Suppressor macrophage (primary cell): ENCODE data around the gene FAP.
A peak's percentile ranks its signal among the peaks of the same experiment; 100 is the strongest.

Source experiments
- DNase-seq, 4 experiments: peaks; one replicate each; pipeline ENCODE4 v3.0.0-alpha.2; 2020 to 2022

Gene FAP

DNA sequence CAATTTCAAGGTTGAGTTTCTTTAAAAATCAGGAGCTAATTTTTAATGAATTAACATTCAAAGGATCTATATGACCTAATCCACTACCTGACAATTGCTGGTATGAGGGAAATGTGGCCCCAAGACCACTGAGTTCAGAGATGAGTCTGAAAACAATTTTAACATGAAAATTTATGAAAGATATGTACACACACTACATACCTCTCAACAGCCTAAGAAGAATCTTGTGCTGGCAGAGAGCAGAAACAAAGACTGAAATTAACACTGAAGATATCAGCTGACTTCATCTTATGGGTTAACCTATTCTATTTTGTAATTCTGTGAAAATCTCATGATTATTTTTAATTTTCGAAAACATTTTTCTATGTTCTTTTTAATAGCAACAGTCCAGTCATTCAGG, 1.7 kb downstream of the FAP start:
- no peak for DNase-seq

DNA sequence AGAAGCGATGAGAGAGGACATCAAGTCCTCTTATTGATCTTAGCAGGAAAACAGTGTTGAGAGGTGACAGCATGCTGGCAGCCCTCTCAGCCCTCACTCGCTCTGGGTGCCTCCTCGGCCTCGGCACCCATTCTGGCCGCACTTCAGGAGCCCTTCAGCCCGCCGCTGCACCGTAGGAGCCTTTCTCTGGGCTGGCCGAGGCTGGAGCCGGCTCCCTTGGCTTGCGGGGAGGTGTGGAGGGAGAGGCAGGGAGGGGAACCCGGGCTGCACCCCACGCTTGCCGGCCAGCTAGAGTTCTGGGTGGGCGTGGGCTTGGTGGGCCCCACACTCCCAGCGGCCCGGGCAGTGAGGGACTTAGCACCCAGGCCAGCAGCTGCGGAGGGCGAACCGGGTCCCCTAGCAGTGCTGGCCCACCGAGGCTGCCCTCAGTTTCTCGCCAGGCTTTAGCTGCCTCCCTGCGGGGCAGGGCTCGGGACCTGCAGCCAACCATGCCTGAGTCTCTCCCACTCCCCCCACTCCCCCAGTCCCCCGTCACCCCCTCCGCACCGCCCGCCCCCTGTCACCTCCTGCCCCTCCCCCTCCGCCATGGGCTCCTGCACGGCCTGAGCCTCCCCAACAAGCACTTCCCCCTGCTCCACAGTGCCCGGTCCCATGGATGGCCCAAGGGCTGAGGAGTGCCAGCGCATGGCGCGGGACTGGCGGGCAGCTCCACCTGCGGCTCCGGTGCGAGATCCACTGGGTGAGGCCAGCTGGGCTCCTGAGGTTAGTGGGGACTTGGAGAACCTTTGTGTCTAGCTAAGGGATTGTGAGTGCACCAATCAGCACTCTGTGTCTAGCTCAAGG, 8.4 kb downstream of the FAP start:
- no peak for DNase-seq

DNA sequence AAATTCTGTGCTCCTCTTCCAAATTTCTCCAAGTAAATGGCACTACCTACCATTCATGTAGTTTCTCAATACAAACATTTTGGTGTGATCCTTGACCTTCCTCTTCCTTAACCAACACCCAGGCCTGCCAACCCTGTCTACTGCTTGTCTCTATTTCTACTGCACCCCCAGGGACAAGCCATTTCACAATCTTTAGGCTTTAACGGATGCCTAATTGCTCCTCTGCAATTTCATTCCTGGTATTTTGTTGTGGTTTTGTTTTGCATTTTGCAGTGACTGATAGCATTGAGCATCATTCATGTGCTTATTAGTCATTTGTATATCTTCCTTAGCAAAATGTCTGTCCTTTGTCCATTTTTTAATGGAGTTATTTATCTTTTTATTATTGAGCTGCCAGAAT, 10.0 kb downstream of the FAP start:
- DNase-seq: peak in 3 of 4 experiments; percentile 37 to 58 (median 49)

DNA sequence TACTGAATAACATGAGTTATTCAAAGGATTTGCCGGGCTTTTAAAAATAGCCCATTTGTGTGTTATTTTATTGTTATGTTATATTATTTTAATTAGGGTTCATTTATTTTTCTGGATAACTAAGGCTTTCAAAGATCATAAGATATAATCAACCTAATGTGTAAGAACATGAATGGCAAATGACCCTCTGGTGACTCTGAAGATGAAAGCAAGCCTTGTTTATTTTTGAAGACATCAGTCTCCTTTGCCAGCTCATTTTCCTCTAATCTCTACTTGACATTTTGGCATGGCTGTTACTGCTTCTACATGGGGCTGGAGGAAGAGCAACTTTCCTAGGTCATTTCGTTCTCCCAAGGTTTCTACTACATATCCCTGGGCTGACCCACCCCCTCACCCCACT, 10.6 kb downstream of the FAP start:
- no peak for DNase-seq

DNA sequence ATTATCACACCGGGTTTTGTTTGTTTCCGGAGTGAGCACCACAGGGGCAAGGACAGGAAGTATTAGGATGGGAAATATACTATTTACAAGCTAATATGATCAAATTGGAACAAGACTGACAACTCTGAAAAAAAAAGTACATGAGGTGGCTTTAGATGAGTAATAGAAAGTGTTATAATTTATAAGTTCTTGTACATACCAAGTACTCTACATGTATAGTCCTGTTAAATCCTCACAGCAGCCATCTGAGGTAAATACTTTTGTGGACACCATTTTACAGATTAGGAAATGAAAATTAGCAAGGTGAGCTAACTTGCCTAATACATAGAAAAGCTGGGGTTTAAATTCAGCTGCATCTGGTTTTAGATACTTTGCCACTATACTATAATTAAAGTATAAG, 11.2 kb downstream of the FAP start:
- DNase-seq: no peak

DNA sequence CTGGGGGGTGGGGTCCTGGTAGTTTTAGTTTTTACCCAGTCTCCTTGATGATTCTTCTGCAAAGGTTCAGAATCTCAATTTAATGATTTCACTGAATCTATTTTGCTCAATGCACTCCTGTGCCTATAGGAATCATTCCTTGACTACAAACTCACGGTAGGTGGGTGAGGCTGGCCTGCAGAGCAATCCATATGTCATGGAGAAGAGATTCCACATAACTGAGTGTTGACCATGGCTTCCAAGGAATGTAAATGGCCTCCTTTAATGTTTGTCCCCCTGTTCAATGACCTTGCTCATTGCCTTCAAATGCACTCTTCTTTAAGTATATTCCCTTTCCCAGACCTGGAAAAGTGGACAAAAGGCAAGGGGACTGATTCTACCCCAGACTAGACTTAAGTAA, 12.5 kb downstream of the FAP start:
- no peak for DNase-seq

DNA sequence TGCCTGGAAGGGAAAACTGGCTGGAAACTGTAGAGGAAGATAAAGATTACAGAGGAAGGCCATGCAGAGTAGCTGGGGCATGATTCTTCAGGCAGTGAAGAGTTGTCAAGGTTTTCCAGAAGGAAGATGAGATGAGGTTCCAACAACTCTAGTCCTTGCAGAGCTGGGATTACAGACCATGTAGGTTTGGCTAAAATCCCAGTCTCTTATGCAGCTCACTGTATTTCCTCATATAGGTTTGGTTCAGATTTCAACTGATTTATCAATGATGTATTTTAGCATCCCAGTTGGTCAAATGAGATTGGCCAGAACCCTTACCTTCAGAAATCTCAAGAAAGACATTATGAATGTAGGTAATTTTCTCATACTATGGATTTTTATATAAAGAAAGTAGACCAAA, 16.4 kb downstream of the FAP start:
- DNase-seq: no peak

DNA sequence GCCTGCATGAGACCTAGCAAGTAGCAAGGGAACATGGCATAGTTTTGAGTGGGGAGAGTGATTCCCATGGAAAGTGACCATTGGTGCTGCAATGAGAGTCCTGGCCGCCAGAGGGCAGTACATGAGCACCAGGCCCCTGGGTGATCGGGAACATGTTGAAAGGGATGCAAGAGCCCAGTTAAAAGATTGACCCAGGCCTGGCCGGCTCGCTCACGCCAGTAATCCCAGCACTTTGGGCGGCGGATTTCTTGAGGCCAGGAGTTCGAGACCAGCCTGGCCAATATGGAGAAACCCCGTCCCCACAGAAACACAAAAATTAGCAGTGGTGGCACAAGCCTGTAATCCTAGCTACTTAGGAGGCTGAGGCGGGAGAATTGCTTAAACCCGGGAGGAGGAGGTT, 22.2 kb downstream of the FAP start:
- DNase-seq: peak; percentile 79 to 85 (median 83)

DNA sequence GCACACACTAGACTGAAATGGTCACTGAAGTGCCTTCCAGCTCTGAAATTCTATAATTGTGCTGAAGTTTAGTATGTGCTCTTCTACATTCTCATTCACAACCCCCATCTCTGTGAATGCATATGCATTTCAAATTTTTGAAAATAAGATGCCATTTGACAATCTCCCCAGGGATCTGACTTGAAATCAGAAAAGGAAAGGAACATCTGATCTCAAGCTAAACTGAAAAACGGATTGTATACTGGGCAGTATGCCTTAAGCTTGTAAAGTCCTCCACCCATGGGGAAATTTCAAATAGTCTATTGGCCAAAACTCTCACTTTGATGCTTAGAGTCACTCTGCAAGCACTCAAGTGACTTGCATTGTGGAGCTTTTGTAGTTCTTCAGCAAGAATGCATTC, 22.9 kb downstream of the FAP start:
- no peak for DNase-seq

DNA sequence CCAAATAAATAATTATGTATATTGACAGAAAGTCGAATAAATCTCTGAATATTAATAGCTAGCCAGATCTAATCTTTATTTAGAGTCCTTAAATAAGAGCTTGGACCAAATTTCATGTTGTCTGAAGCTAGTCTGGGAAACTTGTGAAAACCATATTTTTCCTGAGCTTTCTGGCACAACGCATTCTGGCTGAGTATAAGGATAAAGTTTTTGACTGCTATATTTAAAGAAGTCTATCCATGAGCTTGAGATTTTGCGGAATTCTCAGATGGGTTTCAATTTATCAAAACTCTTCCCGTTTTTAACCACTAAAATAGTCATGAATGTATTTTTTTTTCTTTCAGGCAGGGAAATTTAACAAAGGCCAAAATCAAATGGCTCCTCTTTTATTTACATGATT, 23.8 kb downstream of the FAP start:
- DNase-seq: no peak

DNA sequence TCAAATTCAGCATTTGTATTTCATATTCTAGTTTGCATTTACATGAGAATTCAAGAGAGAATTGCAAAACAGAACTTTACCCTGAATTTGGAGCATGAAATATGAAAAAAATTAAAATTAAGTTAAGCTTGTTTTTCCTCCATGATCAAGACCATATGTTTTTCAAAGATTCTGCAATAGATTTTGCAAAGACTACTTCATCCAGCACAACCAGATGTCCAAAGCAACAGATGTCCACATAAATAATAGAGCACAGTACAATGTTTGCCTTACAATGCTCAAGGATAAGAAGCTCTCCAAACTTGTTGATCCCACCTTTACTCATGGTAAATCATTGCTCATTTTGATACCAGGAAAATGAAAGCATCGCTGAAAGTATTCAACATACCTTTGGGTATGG, 25.6 kb downstream of the FAP start:
- DNase-seq: no peak

DNA sequence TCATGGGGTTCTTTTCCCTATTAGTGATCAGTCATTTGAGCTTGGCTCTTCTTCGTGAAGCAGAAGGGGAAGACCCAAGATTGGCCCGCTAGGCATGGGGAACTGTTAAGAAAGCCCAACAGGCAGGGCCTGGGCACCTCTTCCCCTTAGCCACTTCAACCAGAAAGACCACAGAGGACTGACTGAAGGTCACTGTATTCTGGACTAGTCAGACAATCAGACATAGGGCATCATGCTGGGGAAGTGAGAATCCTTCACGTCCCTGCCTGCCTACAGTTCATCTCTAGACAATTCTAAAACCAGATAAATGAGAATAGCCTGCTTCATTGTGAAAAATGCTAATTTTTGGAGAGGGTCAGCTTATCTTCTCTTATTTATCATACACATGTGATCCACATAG, 28.1 kb downstream of the FAP start:
- peak; percentile 5 to 26 (median 18) for DNase-seq

DNA sequence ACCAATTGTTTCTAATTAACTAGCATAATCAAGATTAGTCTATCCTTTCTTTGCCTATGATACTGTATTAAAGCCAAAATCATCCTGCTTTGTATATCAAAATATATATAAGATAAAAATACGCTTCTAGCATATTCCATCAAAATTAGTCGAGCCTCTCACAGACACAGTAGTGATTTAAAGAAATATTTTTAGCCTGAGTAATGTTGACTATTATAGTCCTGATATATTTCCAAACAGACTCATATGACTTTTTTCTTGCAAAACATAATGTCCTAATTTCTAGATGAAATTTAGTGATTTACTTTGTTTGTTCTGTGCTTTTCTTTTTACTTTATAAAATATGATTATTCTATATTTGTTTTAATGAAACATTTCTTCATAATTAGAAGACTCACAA, 30.9 kb downstream of the FAP start:
- DNase-seq: peak in 1 of 4 experiments; percentile 4

DNA sequence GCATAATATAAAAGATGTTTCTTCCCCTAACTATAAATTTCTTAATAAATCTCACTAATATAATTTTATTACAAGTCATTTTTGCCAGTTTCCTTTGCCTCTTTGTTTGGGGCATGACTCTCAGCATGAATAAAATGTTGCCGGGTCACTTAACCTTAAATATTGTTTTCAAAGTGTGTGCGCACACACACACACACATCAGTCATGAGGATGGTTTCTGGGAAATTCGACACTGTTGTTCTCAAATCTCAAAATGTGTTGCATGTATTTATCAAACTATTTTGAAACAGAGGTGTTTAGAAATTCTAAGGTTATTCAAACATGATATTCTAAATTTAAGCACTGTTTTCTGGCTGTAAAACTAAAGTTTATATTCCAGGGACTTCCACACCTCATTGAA, 31.5 kb downstream of the FAP start:
- no peak for DNase-seq

DNA sequence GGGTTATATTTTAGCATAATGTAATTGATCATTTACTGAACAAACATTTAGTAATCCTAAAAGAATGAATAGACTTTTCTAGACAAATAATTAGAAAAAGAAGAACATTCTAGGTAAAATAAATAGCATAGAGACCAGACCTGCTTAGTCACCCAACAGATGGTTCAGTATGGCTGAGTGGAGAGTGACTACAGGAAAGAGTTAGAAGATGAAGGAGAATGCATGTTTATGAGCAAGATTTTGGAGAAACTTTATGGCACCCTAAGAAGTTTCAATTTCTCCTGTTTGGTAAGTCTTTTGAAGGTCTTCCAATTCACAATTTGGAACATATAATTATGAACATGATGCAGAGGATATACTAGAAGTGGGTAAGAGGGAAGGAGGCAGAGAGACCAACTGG, 32.9 kb downstream of the FAP start:
- DNase-seq: no peak

DNA sequence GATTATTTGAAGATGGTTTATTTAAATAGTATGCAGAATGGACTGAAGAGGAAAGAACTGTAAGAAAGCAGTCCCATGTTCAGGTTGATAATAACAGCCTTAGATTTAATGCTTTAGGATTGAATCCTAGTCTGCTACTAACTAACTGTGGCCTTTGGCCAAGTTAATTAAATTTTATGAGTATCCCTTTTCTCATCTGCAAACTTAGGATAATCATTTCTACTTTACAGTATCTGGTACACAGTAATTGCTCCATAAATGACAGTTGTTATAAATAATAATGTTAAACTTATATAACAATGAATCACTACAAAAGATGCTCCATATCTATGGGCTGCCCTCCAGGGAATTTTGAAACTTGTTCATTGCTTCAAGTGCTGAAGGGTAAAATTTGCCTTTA, 41.0 kb downstream of the FAP start:
- DNase-seq: no peak

DNA sequence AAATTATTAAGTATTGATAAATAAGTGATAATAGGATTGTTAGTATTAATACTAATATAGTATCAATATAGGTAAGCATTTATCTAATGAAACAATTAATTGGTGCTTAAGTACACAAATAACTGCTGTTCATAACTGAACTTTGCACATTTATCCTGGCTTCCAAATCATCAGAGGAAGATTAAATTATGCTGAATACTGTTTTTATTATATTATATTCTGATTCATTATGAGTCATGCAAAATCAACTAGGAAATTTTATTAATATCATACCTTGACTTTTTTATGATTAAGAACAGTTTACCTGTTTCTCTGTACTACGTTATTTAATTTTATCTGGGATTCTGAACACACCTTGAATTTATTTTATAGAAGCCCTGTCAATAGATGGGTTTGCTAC, 42.6 kb downstream of the FAP start:
- DNase-seq: no peak

DNA sequence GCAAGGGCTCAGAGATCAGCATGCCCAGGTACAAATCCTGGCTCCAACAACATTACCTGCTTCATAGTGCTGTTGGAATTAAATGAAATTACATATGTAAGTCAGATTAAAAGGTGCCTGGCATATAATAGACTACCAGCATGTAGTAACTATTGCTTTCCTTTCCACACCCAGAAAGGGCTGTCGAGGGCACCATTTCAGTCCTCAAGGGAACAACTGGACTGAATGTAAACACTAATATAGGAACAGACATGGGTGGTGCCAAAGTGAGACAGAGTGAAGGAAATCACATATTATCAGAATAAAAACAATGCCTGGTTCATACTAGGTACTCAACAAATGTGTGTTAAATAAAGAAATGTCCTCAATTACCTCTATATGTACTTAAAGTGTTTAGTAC, 43.3 kb downstream of the FAP start:
- DNase-seq: no peak

DNA sequence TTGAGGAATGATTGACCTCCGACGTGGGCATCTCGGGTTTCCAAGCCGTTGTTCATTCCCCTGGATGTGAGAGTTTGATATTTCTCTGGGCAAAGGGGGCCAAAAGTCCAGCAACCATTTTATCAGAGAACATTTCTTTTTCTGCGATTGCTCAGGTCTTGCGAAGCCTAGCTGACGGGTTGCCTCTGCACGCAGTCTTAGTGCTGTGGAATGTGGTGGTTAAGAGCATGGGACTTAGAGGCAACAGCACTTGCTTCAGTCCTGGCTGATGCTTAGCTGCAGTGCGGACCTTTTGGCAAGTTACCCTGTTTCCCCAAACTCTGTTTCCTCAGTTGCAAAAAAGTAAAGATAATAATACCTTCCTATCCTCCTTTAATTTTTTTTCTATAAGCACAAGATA, 45.0 kb downstream of the FAP start:
- DNase-seq: no peak

DNA sequence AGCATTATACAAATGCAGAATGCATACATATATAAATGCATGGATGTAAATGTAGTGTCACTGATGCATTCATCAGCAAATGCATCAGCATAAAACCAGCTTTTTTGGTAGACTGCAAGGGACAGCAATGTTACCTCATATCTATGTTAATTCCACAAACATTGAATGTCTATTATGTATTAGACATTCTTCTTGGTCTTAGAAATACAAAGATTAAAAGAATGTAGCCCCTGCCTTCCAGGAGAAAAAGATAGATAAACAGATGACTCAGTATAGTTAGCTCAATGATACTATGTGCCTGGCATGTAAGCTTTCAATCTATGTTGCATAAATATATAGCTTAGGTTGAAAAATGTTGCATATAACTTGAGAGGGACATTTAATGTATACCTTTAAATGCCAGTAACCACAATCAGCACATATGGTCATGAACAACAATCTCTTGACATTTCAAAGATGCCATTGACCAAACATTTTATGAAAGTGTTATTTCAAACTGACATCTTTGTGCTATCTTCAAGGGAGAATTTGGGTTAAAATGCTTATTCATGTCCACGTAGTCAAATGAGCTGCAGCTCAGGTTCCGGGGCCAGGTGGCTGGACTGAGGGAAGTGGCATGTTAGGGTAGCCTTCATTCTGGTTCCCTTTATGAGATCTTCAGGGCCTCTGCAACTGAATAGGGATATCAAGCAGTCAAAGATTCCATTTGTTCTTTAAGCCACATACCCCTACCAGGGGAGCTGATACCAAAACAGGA, 46.0 kb downstream of the FAP start:
- DNase-seq: no peak

DNA sequence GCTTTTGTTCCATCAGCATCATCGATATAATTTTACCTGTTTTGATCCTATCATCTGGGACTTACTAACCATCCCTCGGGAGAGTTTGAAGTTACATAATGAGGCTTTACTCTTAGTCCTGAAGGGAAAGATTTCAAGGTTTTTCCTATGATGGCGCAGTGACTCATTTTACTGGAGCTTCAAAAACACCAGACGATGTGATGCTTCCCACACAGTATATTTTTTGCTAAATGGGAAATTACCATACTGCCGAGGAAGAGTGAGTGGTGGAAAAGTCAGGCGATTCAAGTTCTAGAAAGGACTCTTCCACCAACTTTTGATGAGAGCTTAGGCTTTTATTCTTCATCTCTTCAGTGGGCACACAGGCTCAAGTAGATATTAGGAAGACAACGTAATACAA, 46.6 kb downstream of the FAP start:
- DNase-seq: no peak

DNA sequence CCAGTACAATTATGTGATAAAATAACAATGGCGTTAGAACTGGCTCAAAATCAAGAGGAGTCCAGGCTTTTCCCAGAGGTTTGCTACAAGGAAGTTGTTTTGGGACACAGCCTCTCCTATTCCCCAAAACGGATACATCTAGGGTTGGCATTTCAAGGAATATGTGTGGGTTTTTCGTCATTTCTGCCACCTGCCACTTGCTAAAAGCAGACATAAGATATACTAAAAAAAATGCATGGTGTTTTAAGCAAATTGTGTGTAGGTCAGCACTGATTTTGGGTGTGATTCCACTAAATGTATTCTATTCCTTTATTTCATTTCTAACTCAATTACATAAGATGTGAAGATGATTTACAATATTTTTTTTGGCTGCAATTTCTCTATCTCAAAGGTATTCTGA, 54.8 kb downstream of the FAP start:
- no peak for DNase-seq

DNA sequence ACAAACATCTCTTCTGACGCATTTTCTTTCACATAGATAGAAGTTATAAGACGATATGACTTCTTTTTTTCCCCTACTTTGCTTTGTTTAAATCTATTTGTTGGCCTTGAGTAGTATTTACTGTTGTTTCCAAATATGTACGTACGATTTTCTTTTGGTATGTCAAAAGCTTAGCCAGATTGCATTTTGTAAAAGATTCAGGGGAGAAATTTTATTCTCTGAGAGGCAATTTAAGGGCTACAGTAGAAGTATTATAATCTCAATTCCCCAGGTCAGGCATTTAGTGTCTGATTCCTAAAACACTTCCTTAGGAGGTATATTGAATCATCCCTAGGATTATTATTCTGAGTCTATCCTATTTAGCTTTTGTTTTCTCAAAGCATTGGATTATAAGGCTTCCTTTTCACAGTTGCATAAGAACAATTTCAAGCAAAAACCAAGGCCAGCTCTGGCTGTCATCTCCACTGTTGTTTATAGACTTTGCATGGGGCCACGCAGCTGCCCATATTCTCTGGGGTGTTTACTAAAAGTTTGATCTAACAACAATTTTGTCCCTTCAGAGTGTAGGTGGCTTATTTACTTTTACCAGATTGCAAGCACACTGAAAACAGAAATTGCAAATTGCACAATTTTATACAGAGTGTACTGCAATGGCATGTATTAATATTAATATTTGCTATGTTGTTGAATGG, 57.6 kb downstream of the FAP start:
- DNase-seq: no peak
